ENCODE measurements around the gene PVALB. TPM values are rescaled to one million over a fixed set of nuclear protein-coding genes. Genes with fewer than 3 reads are reported as not detected.

Gene PVALB
- total and polyA plus RNA-seq, 9 donors, result 2.9 to 22.2 (median 11.2) TPM

Other genes with a start within 250 kb of the PVALB start
- 0.04 TPM for gene CACNG2, start 113.3 kb downstream of the PVALB start, total RNA-seq
- gene CACNG2, start 113.3 kb downstream of the PVALB start, polyA plus RNA-seq (ENCODE audit: insufficient read depth in 1 of 8, insufficient read length in 8 of 8, low replicate concordance in 1 of 8), result under 1 TPM in 3 of 8 donors, not detected in 5; 0.07 to 0.14 (median 0.11) TPM
- gene IFT27, start 40.9 kb downstream of the PVALB start, total RNA-seq, result 23.3 TPM
- 10 to 100 TPM; 19.2 to 26.7 (median 24.2) TPM for gene IFT27, start 40.9 kb downstream of the PVALB start, polyA plus RNA-seq (ENCODE audit: insufficient read depth in 1 of 8, insufficient read length in 8 of 8, low replicate concordance in 1 of 8)
- 5.9 TPM for gene NCF4, start 44.0 kb upstream of the PVALB start, total RNA-seq
- 1 to 10 TPM; 3.7 to 6.2 (median 4.6) TPM for gene NCF4, start 44.0 kb upstream of the PVALB start, polyA plus RNA-seq (ENCODE audit: insufficient read depth in 1 of 8, insufficient read length in 8 of 8, low replicate concordance in 1 of 8)
- 1.8 TPM for gene CSF2RB, start 96.6 kb upstream of the PVALB start, total RNA-seq
- 1 to 10 TPM; 1.3 to 3.2 (median 2.1) TPM for gene CSF2RB, start 96.6 kb upstream of the PVALB start, polyA plus RNA-seq (ENCODE audit: insufficient read depth in 1 of 8, insufficient read length in 8 of 8, low replicate concordance in 1 of 8)
- gene TST, start 202.4 kb upstream of the PVALB start, total RNA-seq, result 22.3 TPM
- 10 to 100 TPM; 16.2 to 21.8 (median 17.2) TPM for gene TST, start 202.4 kb upstream of the PVALB start, polyA plus RNA-seq (ENCODE audit: insufficient read depth in 1 of 8, insufficient read length in 8 of 8, low replicate concordance in 1 of 8)
- gene MPST, start 202.7 kb upstream of the PVALB start, total RNA-seq, result 56.0 TPM
- 10 to 100 TPM; 44.4 to 64.0 (median 51.9) TPM for gene MPST, start 202.7 kb upstream of the PVALB start, polyA plus RNA-seq (ENCODE audit: insufficient read depth in 1 of 8, insufficient read length in 8 of 8, low replicate concordance in 1 of 8)
- gene KCTD17, start 234.7 kb upstream of the PVALB start, total RNA-seq, result 10.6 TPM
- gene KCTD17, start 234.7 kb upstream of the PVALB start, polyA plus RNA-seq (ENCODE audit: insufficient read depth in 1 of 8, insufficient read length in 8 of 8, low replicate concordance in 1 of 8), result 10 to 100 TPM; 15.6 to 22.1 (median 19.5) TPM